Spleen (tissue), 11 donors: ENCODE measurements around the gene SLC25A10. TPM values are rescaled to one million over a fixed set of nuclear protein-coding genes. Genes with fewer than 3 reads are reported as not detected.

ENCODE experiments used
- DNase-seq: peaks from one replicate; pipeline ENCODE4 v3.0.0-alpha.2; 2020
- H3K27ac ChIP-seq, 8 donors: fragments of 200-600 bp; sonication (generic) in 7 of 8; 1 replicate in 4 of 8; 2 replicates in 4 of 8; pipeline versions ENCODE4 v1.5.0 to v1.8.0; 2016 to 2021; ENCODE audit warnings: inconsistent platforms in 4 of 8, mild to moderate bottlenecking in 4 of 8, moderate library complexity in 1 of 8
- H3K27me3 ChIP-seq, 7 donors: fragments of 200-600 bp; sonication (generic) in 6 of 7; replicated peaks in 1 of 7; 1 replicate in 4 of 7; 2 replicates in 3 of 7; pipeline versions ENCODE4 v1.5.0 to v1.8.0; 2016 to 2021; ENCODE audit warnings: inconsistent platforms in 3 of 7, mild to moderate bottlenecking in 1 of 7
- H3K36me3 ChIP-seq, 6 donors: fragments of 200-600 bp; sonication (generic) in 5 of 6; 1 replicate in 4 of 6; 2 replicates in 2 of 6; pipeline versions ENCODE4 v1.5.0 to v1.8.0; 2016 to 2021; ENCODE audit warnings: inconsistent platforms in 2 of 6
- H3K4me1 ChIP-seq, 6 donors: fragments of 200-600 bp; sonication (generic) in 5 of 6; 1 replicate in 3 of 6; 2 replicates in 3 of 6; pipeline versions ENCODE4 v1.5.0 to v1.8.0; 2016 to 2021; ENCODE audit warnings: inconsistent platforms in 3 of 6
- H3K4me3 ChIP-seq, 8 donors: fragments of 200-600 bp; sonication (generic) in 7 of 8; 1 replicate in 4 of 8; 2 replicates in 4 of 8; pipeline versions ENCODE4 v1.5.0 to v1.8.0; 2016 to 2021; ENCODE audit warnings: inconsistent platforms in 4 of 8, mild to moderate bottlenecking in 4 of 8, moderate library complexity in 2 of 8
- H3K9me3 ChIP-seq, 8 donors: fragments of 200-600 bp; sonication (generic) in 7 of 8; 1 replicate in 4 of 8; 2 replicates in 4 of 8; pipeline versions ENCODE4 v1.5.0 to v1.8.0; 2016 to 2021; ENCODE audit warnings: inconsistent platforms in 4 of 8
- CTCF ChIP-seq, 11 experiments: fragments of 200-600 bp in 7 of 11; fragments of 450-650 bp in 4 of 11; sonication (generic) in 4 of 11; IDR thresholded peaks in 8 of 11; conservative IDR thresholded peaks in 3 of 11; 1 replicate in 7 of 11; 2 replicates in 4 of 11; pipeline versions ENCODE4 v1.4.0 to v1.8.0; 2016 to 2021; ENCODE audit warnings: antibody characterized with exemption in 11 of 11, inconsistent platforms in 4 of 11, mild to moderate bottlenecking in 1 of 11
- POLR2A ChIP-seq, 3 donors: fragments of 450-650 bp; IDR thresholded peaks; one replicate each; pipeline ENCODE4 v1.5.1; 2017; ENCODE audit warnings: antibody characterized with exemption in 3 of 3, mild to moderate bottlenecking in 1 of 3
- POLR2AphosphoS5 ChIP-seq, 3 donors: sonication (generic); formaldehyde crosslinking; IDR thresholded peaks; one replicate each; pipeline ENCODE4 v1.5.1; 2017; ENCODE audit warnings: antibody characterized with exemption in 3 of 3
- WGBS, 5 donors: extraction: QIAGEN DNeasy Blood & Tissue Kit in 3 of 5; methylation state at CpG; one replicate each; pipeline versions ENCODE4 v1.1.5 to v1.1.7; 2013 to 2018; 5-methylcytosine and 5-hydroxymethylcytosine counted together
- intact Hi-C: fragments of 100-400 bp; cut with DNase I; formaldehyde crosslinking; loops from one replicate; pipeline ENCODE4 v1.15.0; 2023; ENCODE audit warnings: low total_unique reads
- polyA plus RNA-seq, 3 donors: library from polyadenylated mRNA; stranded (reverse); fragments of 200-250 nt; gene quantifications; one replicate each; pipeline ENCODE4 v1.2.1, GENCODE V29; 2013
- total RNA-seq, 7 donors: library from RNA; depleted of rRNA in 3 of 7; stranded (reverse); fragments of >200 nt in 3 of 7; fragmentation: NEBNext Ultra II Directional in 4 of 7; extraction: Animal tissue kit (Norgen Biotek cat#: 25700) in 4 of 7; gene quantifications; one replicate each; pipeline versions ENCODE4 v1.1.0 to v1.2.1, GENCODE V29; 2016 to 2021
- donor health status: healthy with polysubstance abuse.
- donor health status: DM: no; HTN: no; CAD: no; lungs with moderate emphysema.
- donor health status: DM: no; HTN: no; CAD: no.
- donor health status: Bipolar disorder and iron deficiency.
- donor health status: healthy.
- donor health status: DM: no; HTN: no; CAD: no.
- donor health status: DM: yes; HTN: yes; CAD: no.

The SLC25A10 gene
- total and polyA plus RNA-seq, 10 donors = 2.9 to 7.7 (median 4.0) TPM

GRCh38 chr17:81710514-81711308 lies 1.4 kb upstream of the SLC25A10 start:
- peaks cover 22 to 57% (median 36%) of the 10 kb centered on the region in 6 donors for H3K4me1 ChIP-seq
- H3K4me3 ChIP-seq = peak overlapping the region in 5 of 8 donors; percentile 87 to 99 (median 93)
- TF ChIP-seq POLR2AphosphoS5 (IDR thresholded peaks at IDR 0.05) (peak; percentile 48 to 72 (median 60)), CTCF (IDR thresholded peaks at IDR 0.05 in 8 of 11, conservative IDR thresholded peaks at IDR 0.05 in 3 of 11) (no peak)
- H3K36me3 ChIP-seq = peaks cover 0 to 35% (median 22%) of the 10 kb centered on the region in 6 donors
- peak; percentile 81 for DNase-seq
- intact Hi-C loops = no loop called here
- no peaks in the 10 kb centered on the region for H3K27me3 ChIP-seq
- no peaks in the 10 kb centered on the region for H3K9me3 ChIP-seq
- peak overlapping the region in 3 of 8 donors; percentile 22 to 81 (median 77) for H3K27ac ChIP-seq
- 5 to 27% (median 13%) methylated on average over 20 to 29 of the region's 29 CpGs for WGBS, 5 donors

- WGBS, 5 donors = 3 to 9% (median 4%) methylated on average over 15 to 41 of the region's 41 CpGs
- TF ChIP-seq CTCF (IDR thresholded peaks at IDR 0.05 in 8 of 11, conservative IDR thresholded peaks at IDR 0.05 in 3 of 11) (no peak), POLR2A (IDR thresholded peaks at IDR 0.05) (no peak), POLR2AphosphoS5 (IDR thresholded peaks at IDR 0.05) (no peak)
- intact Hi-C loops = no loop called here
- DNase-seq = no peak
- Histone ChIP-seq H3K4me3 (peak overlapping the region; percentile 66 to 99 (median 90)), H3K9me3 (no peaks in the 10 kb centered on the region), H3K4me1 (peaks cover 22 to 57% (median 34%) of the 10 kb centered on the region in 6 donors), H3K36me3 (peaks cover 0 to 33% (median 5%) of the 10 kb centered on the region in 6 donors), H3K27ac (peak overlapping the region in 4 of 8 donors; percentile 54 to 82 (median 79)), H3K27me3 (no peaks in the 10 kb centered on the region)
Measured at GRCh38 chr17:81712468-81713003, 452 bp downstream of the SLC25A10 start.

- intact Hi-C loops = no loop called here
- Histone ChIP-seq H3K27me3 (no peaks in the 10 kb centered on the region), H3K4me1 (peaks cover 22 to 57% (median 34%) of the 10 kb centered on the region in 6 donors), H3K9me3 (no peaks in the 10 kb centered on the region), H3K36me3 (peaks cover 0 to 33% (median under 1%) of the 10 kb centered on the region in 6 donors), H3K4me3 (peak overlapping the region in 6 of 8 donors; percentile 87 to 99 (median 90)), H3K27ac (no peak overlapping the region)
- 41 to 61% (median 58%) methylated on average over 15 to 18 of the region's 18 CpGs for WGBS, 5 donors
- TF ChIP-seq POLR2A (IDR thresholded peaks at IDR 0.05) = no peak
- no peak for TF ChIP-seq CTCF (IDR thresholded peaks at IDR 0.05 in 8 of 11, conservative IDR thresholded peaks at IDR 0.05 in 3 of 11)
- TF ChIP-seq POLR2AphosphoS5 (IDR thresholded peaks at IDR 0.05) = no peak
- peak; percentile 80 for DNase-seq
Measured at GRCh38 chr17:81713004-81713555, 996 bp downstream of the SLC25A10 start.
